A549 (cell line): Measurements from ENCODE around the gene USO1. TPM values are rescaled to one million over a fixed set of nuclear protein-coding genes. Genes with fewer than 3 reads are reported as not detected.

Source experiments
- ATAC-seq, 2 experiments: fragments of 200-7000 bp in 1 of 2; fragments of >200 bp in 1 of 2; cut with Nextera tagmentation in 1 of 2; cut with Tn5 transposase in 1 of 2; 3 replicates each; pipeline versions ENCODE4 v1.8.0 to v1.9.1; 2018 to 2020; ENCODE audit warnings: mild to moderate bottlenecking in 1 of 2, moderate library complexity in 1 of 2
- CTCF ChIA-PET: fragments of 300-600 bp; sonication (Branson Sonifier 250); formaldehyde crosslinking; extraction: SDS; loops from one replicate; lab custom pipeline; 2021; ENCODE audit warnings: antibody characterized with exemption, inconsistent platforms; lab: Yijun Ruan, JAX
- POLR2A ChIA-PET: fragments of 350-600 bp; formaldehyde crosslinking; extraction: SDS; loops from one replicate; lab custom pipeline; 2021; ENCODE audit warnings: antibody characterized with exemption, inconsistent platforms; lab: Yijun Ruan, JAX
- DNase-seq, 2 experiments: peaks; one replicate each; pipeline versions ENCODE4 v3.0.0 to v3.0.0-alpha.2; 2011 to 2016; ENCODE audit warnings: low read depth in 1 of 2, low spot score in 1 of 2
- FAIRE-seq: peaks from 2 replicates; lab custom pipeline; 2011; peaks lifted over from hg19 to GRCh38; lab: Jason Lieb, UNC
- H3K27ac ChIP-seq, 2 experiments: fragments of >200 bp; sonication (Bioruptor Twin); formaldehyde crosslinking; 3 replicates each; pipeline ENCODE4 v1.5.1; 2016 to 2017
- H3K4me1 ChIP-seq: fragments of >200 bp; sonication (Bioruptor Twin); formaldehyde crosslinking; 3 replicates; pipeline ENCODE4 v1.6.1; 2016
- H3K4me2 ChIP-seq: fragments of >200 bp; sonication (Bioruptor Twin); formaldehyde crosslinking; 3 replicates; pipeline ENCODE4 v1.6.1; 2016
- H3K4me3 ChIP-seq: fragments of >200 bp; sonication (Bioruptor Twin); formaldehyde crosslinking; 3 replicates; pipeline ENCODE4 v1.5.1; 2016
- H3K9me3 ChIP-seq: fragments of >200 bp; sonication (Bioruptor Twin); formaldehyde crosslinking; 3 replicates; pipeline ENCODE4 v1.6.1; 2016
- ATOH8 ChIP-seq: fragments of 250-450 bp; sonication (Bioruptor Pico); IDR thresholded peaks from 2 replicates; pipeline ENCODE4 v1.5.0; 2020; ENCODE audit warnings: low read depth, mild to moderate bottlenecking, moderate library complexity
- BCL3 ChIP-seq: fragments of >200 bp; sonication (Bioruptor Twin); formaldehyde crosslinking; IDR thresholded peaks from 3 replicates; pipeline ENCODE4 v1.6.1; 2016
- CBX2 ChIP-seq: fragments of 200-600 bp; sonication (generic); IDR thresholded peaks from 2 replicates; pipeline ENCODE4 v1.6.1; 2016; ENCODE audit warnings: low read depth, mild to moderate bottlenecking, borderline replicate concordance
- CEBPB ChIP-seq, 2 experiments: fragments of >200 bp in 1 of 2; sonication (Bioruptor Twin) in 1 of 2; formaldehyde crosslinking in 1 of 2; IDR thresholded peaks; 2 replicates each; pipeline ENCODE4 v1.6.1; 2012 to 2016
- CHD2 ChIP-seq: fragments of 150-350 bp; IDR thresholded peaks from 2 replicates; pipeline ENCODE4 v1.6.1; 2014; ENCODE audit warnings: low read length; ENCODE audit not compliant: partially characterized antibody
- ELK1 ChIP-seq: fragments of 150-350 bp; IDR thresholded peaks from 2 replicates; pipeline ENCODE4 v1.6.1; 2014; ENCODE audit warnings: low read depth, mild to moderate bottlenecking, low read length
- ESRRA ChIP-seq: fragments of 150-350 bp; IDR thresholded peaks from 2 replicates; pipeline ENCODE4 v1.6.1; 2014; ENCODE audit warnings: mild to moderate bottlenecking, low read length, borderline replicate concordance
- FOSB ChIP-seq: fragments of 250-450 bp; sonication (Bioruptor Pico); IDR thresholded peaks from 2 replicates; pipeline ENCODE4 v1.5.0; 2020; ENCODE audit warnings: mild to moderate bottlenecking, moderate library complexity
- FOSL2 ChIP-seq, 2 experiments: fragments of 450-650 bp in 1 of 2; fragments of >200 bp in 1 of 2; sonication (Bioruptor Twin) in 1 of 2; formaldehyde crosslinking; IDR thresholded peaks; 2 replicates each; pipeline versions ENCODE4 v1.5.0 to v1.6.1; 2016 to 2020; ENCODE audit warnings: mild to moderate bottlenecking in 1 of 2, moderate library complexity in 1 of 2
- GATA3 ChIP-seq: IDR thresholded peaks from 2 replicates; pipeline ENCODE4 v1.6.1; 2012; ENCODE audit warnings: borderline replicate concordance
- HES2 ChIP-seq: fragments of >200 bp; sonication (Bioruptor Twin); formaldehyde crosslinking; IDR thresholded peaks from 2 replicates; pipeline ENCODE4 v1.6.1; 2016
- HMGXB4 ChIP-seq: fragments of 250-450 bp; sonication (Bioruptor Pico); IDR thresholded peaks from 2 replicates; pipeline ENCODE4 v1.5.0; 2021; ENCODE audit warnings: mild to moderate bottlenecking, moderate library complexity, borderline replicate concordance
- HOXB13 ChIP-seq: fragments of 250-450 bp; sonication (Bioruptor Pico); IDR thresholded peaks from 2 replicates; pipeline ENCODE4 v1.5.0; 2020; ENCODE audit warnings: low read depth, mild to moderate bottlenecking, moderate library complexity
- KDM1A ChIP-seq: fragments of 200-600 bp; sonication (generic); IDR thresholded peaks from 2 replicates; pipeline ENCODE4 v1.6.1; 2016; ENCODE audit warnings: low read depth, mild to moderate bottlenecking
- MAX ChIP-seq: IDR thresholded peaks from 2 replicates; pipeline ENCODE4 v1.6.1; 2012
- MAZ ChIP-seq: fragments of 150-350 bp; IDR thresholded peaks from 2 replicates; pipeline ENCODE4 v1.6.1; 2014; ENCODE audit warnings: antibody characterized with exemption, low read depth, low read length, borderline replicate concordance
- NFE2L2 ChIP-seq: fragments of 150-350 bp; conservative IDR thresholded peaks from 2 replicates; pipeline ENCODE4 v1.6.1; 2014; ENCODE audit warnings: low read length
- PBX3 ChIP-seq: IDR thresholded peaks from 2 replicates; pipeline ENCODE4 v1.6.1; 2012
- PHF8 ChIP-seq: fragments of 200-600 bp; sonication (generic); IDR thresholded peaks from 2 replicates; pipeline ENCODE4 v1.6.1; 2016; ENCODE audit warnings: low read depth, mild to moderate bottlenecking, antibody characterized with exemption, moderate library complexity, borderline replicate concordance
- POLR2A ChIP-seq: IDR thresholded peaks from 2 replicates; pipeline ENCODE4 v1.6.1; 2012; ENCODE audit warnings: mild to moderate bottlenecking, low read length
- SMC3 ChIP-seq: fragments of >200 bp; sonication (Bioruptor Twin); formaldehyde crosslinking; IDR thresholded peaks from 3 replicates; pipeline ENCODE4 v1.6.1; 2018; ENCODE audit warnings: inconsistent platforms
- ZC3H11A ChIP-seq: fragments of 450-650 bp; IDR thresholded peaks from 2 replicates; pipeline ENCODE4 v1.6.1; 2014; ENCODE audit warnings: antibody characterized with exemption, mild to moderate bottlenecking
- ZFP36 ChIP-seq: fragments of 450-650 bp; IDR thresholded peaks from 2 replicates; pipeline ENCODE4 v1.6.1; 2014; ENCODE audit warnings: borderline replicate concordance; ENCODE audit not compliant: partially characterized antibody
- ZSCAN20 ChIP-seq: fragments of 250-450 bp; sonication (Bioruptor Pico); IDR thresholded peaks from 2 replicates; pipeline ENCODE4 v1.8.0; 2022; ENCODE audit warnings: mild to moderate bottlenecking, moderate library complexity
- WGBS: methylation state at CpG from one replicate; pipeline ENCODE4 v1.1.6; 2017; ENCODE audit errors: missing lambda C conversion rate; 5-methylcytosine and 5-hydroxymethylcytosine counted together
- polyA plus RNA-seq, 4 experiments: library from polyadenylated mRNA; depleted of rRNA in 3 of 4; stranded (reverse); fragments of >200 nt; fragmentation: RNase III in 1 of 4; extraction: RNeasy Plus Mini Kit Qiagen cat#74134 plus additional on column Dnase treatment in 1 of 4; gene quantifications; 2 replicates in 3 of 4; 3 replicates in 1 of 4; pipeline ENCODE4 v1.2.3, GENCODE V29; 2011 to 2017

Gene USO1
- polyA plus RNA-seq, 2 of the 4 experiments (the other 2 are of a cell fraction), result 54.7 to 97.6 TPM

GRCh38 chr4:75745721-75746199 is 21.4 kb downstream of the USO1 start (continued):
- TF ChIP-seq KDM1A (no peak), ZFP36 (no peak), HOXB13 (CRISPR knock-in tag) (no peak)

- no peak for FAIRE-seq
- POLR2A ChIA-PET, result interaction anchor here (1.0 kb wide), 1 partner anchor 29 kb away, joined by 4 read pairs; no protein-coding TSS in a partner anchor
- DNase-seq, result no peak
- Histone ChIP-seq H3K4me3 (no peak overlapping the region), H3K4me1 (no peaks in the 10 kb centered on the region), H3K27ac (no peak overlapping the region)
- CTCF ChIA-PET, result interaction anchor here (0.6 kb wide), 1 partner anchor 20 kb away, joined by 3 read pairs; no protein-coding TSS in a partner anchor
- ATAC-seq, result no peak
- WGBS, result 98% methylated on average over 7 of the region's 7 CpGs
- TF ChIP-seq CEBPB (IDR thresholded peaks at IDR 0.05), result no peak
- TF ChIP-seq ELK1, result no peak
- TF ChIP-seq FOSL2 (IDR thresholded peaks at IDR 0.05), result no peak
- TF ChIP-seq FOSL2 (CRISPR knock-in tag; IDR thresholded peaks at IDR 0.05), result no peak
- no peak for TF ChIP-seq CBX2
- no peak for TF ChIP-seq CHD2
- no peak for TF ChIP-seq MAZ
- no peak for TF ChIP-seq ESRRA
- TF ChIP-seq NFE2L2, result no peak
- TF ChIP-seq KDM1A, result no peak
- no peak for TF ChIP-seq PBX3
- TF ChIP-seq HES2, result no peak
- TF ChIP-seq GATA3, result no peak
- no peak for TF ChIP-seq HMGXB4 (CRISPR knock-in tag)
- TF ChIP-seq PHF8, result no peak
- TF ChIP-seq ATOH8, result no peak
- TF ChIP-seq, all 56 proteins: peak for 0
- Histone ChIP-seq H3K9me3 (no peaks in the 10 kb centered on the region), H3K4me2 (no peak overlapping the region)
Observed at GRCh38 chr4:75752637-75753036, 28.3 kb downstream of the USO1 start.

GRCh38 chr4:75769036-75769435 is 44.7 kb downstream of the USO1 start:
- no peak for DNase-seq
- Histone ChIP-seq H3K4me1 (peaks cover 4% of the 10 kb centered on the region; the same call in 1 of the 3 replicates), H3K27ac (no peak overlapping the region), H3K4me3 (no peak overlapping the region), H3K9me3 (no peaks in the 10 kb centered on the region), H3K4me2 (no peak overlapping the region)
- CTCF ChIA-PET, result interaction anchor here (1.6 kb wide), 1 partner anchor 79 kb away, joined by 3 read pairs; no protein-coding TSS in a partner anchor
- no peak for ATAC-seq
- TF ChIP-seq ATOH8 (no peak), SMC3 (no peak), HOXB13 (CRISPR knock-in tag) (no peak), NFE2L2 (no peak), MAX (no peak), FOSB (no peak), ZSCAN20 (CRISPR knock-in tag) (no peak), BCL3 (no peak), ZC3H11A (no peak), POLR2A (no peak)
- FAIRE-seq, result no peak
- POLR2A ChIA-PET, result no interaction called here
